Measurements from ENCODE around the gene SH2B3. TPM values are rescaled to one million over a fixed set of nuclear protein-coding genes. Genes with fewer than 3 reads are reported as not detected.

Gene SH2B3
- total RNA-seq, 2 experiments from 2014 or later = 25.8 to 51.3 TPM

DNA sequence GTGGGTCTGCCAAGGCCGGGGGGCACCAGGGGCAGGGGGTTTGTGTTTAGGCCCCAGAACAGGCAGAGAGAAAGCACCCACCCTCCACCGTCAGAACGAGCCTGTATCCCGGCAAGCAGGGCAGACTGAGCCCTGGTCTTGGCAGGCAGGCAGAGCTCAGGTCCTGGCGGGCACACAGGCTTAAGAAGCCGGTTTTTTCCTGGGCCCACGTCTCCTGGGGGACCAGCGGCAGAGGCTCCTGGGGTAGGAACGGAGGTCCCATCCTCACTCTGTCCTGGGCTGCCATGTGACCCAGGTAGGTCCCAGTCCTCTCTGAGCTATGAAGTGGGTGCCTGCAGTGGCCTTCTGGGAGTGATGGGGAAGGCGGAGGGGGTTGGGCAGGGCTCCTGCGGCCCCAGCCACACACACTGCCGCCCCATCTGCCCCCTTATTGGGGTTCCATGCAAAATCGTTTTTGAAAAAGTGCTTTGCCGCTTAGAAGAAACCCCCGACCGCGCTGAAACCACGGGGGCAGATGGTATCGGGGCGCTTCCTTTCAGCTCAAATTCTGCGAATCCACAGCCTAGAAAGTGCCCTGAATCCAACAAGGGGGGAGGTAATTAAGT, 24.2 kb downstream of the SH2B3 start:
- peak overlapping the region; percentile 27 for H3K4me3 ChIP-seq (ENCODE audit: low read depth, low read length, poor library complexity, severe bottlenecking)
- CTCF ChIA-PET (ENCODE audit: unreplicated experiment) = no interaction called here

GRCh38 chr12:111430433-111431353, 25.0 kb downstream of the SH2B3 start:
- BruUV-seq (replicated peaks) = no TSS peak
- Histone ChIP-seq H3K9me3 (ENCODE audit: low read length) (no peaks in the 10 kb centered on the region), H3K4me3 (ENCODE audit: low read depth, low read length, poor library complexity, severe bottlenecking) (peak overlapping the region; percentile 27), H3K4me2 (ENCODE audit: low read length) (peak overlapping the region; percentile 61), H3K79me2 (ENCODE audit: insufficient read depth, low read depth, low read length) (peaks cover 39% of the 10 kb centered on the region), H2AFZ (ENCODE audit: low read length) (no peak overlapping the region), H3K27ac (ENCODE audit: low read depth, low read length, poor library complexity, severe bottlenecking) (no peak overlapping the region), H4K20me1 (ENCODE audit: insufficient read depth, low read length) (0 out of 2 replicates have a peak, but pooled peaks cover 7% of the 10 kb centered on the region), H3K9me2 (ENCODE audit: insufficient read depth, low read length) (no peaks in the 10 kb centered on the region), H3K4me1 (ENCODE audit: insufficient read depth, low read length, poor library complexity, severe bottlenecking) (peaks cover 62% of the 10 kb centered on the region), H3K36me3 (ENCODE audit: insufficient read depth, low read length) (peaks cover 31% of the 10 kb centered on the region)
- no peak for DNase-seq (ENCODE audit: low spot score)
- POLR2A ChIA-PET = interaction anchor here (0.6 kb wide), 1 partner anchor 1542 kb away, joined by 3 read pairs; no protein-coding TSS in a partner anchor
- TF ChIP-seq, protein P1, sequence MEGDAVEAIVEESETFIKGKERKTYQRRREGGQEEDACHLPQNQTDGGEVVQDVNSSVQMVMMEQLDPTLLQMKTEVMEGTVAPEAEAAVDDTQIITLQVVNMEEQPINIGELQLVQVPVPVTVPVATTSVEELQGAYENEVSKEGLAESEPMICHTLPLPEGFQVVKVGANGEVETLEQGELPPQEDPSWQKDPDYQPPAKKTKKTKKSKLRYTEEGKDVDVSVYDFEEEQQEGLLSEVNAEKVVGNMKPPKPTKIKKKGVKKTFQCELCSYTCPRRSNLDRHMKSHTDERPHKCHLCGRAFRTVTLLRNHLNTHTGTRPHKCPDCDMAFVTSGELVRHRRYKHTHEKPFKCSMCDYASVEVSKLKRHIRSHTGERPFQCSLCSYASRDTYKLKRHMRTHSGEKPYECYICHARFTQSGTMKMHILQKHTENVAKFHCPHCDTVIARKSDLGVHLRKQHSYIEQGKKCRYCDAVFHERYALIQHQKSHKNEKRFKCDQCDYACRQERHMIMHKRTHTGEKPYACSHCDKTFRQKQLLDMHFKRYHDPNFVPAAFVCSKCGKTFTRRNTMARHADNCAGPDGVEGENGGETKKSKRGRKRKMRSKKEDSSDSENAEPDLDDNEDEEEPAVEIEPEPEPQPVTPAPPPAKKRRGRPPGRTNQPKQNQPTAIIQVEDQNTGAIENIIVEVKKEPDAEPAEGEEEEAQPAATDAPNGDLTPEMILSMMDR (conservative IDR thresholded peaks at IDR 0.05; ENCODE audit: low read length) = no peak
- TF ChIP-seq EZH2phosphoT487 (IDR thresholded peaks at IDR 0.05; ENCODE audit: borderline replicate concordance, low read depth, low read length) = no peak
- intact Hi-C loops (cut with micrococcal nuclease; ENCODE audit: unreplicated experiment) = no loop called here
- CTCF ChIA-PET (ENCODE audit: unreplicated experiment) = no interaction called here

More for the DNA sequence above, 24.2 kb downstream of the SH2B3 start:
- Histone ChIP-seq H3K27ac (ENCODE audit: low read depth, low read length, poor library complexity, severe bottlenecking) (no peak overlapping the region), H4K20me1 (ENCODE audit: insufficient read depth, low read length) (0 out of 2 replicates have a peak, but pooled peaks cover 7% of the 10 kb centered on the region), H3K4me1 (ENCODE audit: insufficient read depth, low read length, poor library complexity, severe bottlenecking) (peaks cover 54% of the 10 kb centered on the region), H3K4me2 (ENCODE audit: low read length) (peak overlapping the region; percentile 61), H3K9me2 (ENCODE audit: insufficient read depth, low read length) (no peaks in the 10 kb centered on the region), H2AFZ (ENCODE audit: low read length) (no peak overlapping the region), H3K79me2 (ENCODE audit: insufficient read depth, low read depth, low read length) (peaks cover 32% of the 10 kb centered on the region), H3K36me3 (ENCODE audit: insufficient read depth, low read length) (peaks cover 31% of the 10 kb centered on the region), H3K9me3 (ENCODE audit: low read length) (no peaks in the 10 kb centered on the region)
- TF ChIP-seq, protein P1 (conservative IDR thresholded peaks at IDR 0.05; ENCODE audit: low read length) = no peak
- TF ChIP-seq EZH2phosphoT487 (IDR thresholded peaks at IDR 0.05; ENCODE audit: borderline replicate concordance, low read depth, low read length) = no peak
- no TSS peak for BruUV-seq (replicated peaks)
- intact Hi-C loops (cut with micrococcal nuclease; ENCODE audit: unreplicated experiment) = no loop called here
- no peak for DNase-seq (ENCODE audit: low spot score)
- POLR2A ChIA-PET = no interaction called here
